Activated naive CD4-positive, alpha-beta T cell treated with anti-CD3 and anti-CD28 coated beads for 36 hours (primary cell): ENCODE data around the gene KRTAP22-1. TPM values are rescaled to one million over a fixed set of nuclear protein-coding genes. Genes with fewer than 3 reads are reported as not detected.

Source experiments
- CTCF ChIA-PET: fragments of 350-600 bp; sonication (Branson Sonifier 250); formaldehyde crosslinking; loops from one replicate; lab custom pipeline; 2021; ENCODE audit warnings: antibody characterized with exemption; lab: Charles Lee
- DNase-seq: peaks from one replicate; pipeline ENCODE4 v3.0.0-alpha.2; 2020
- H3K27ac Mint-ChIP-seq: one replicate; pipeline ENCODE4 v1.8.0; 2021; ENCODE audit warnings: mild to moderate bottlenecking, mixed read lengths
- H3K27me3 Mint-ChIP-seq: one replicate; pipeline ENCODE4 v1.8.0; 2021; ENCODE audit warnings: low read depth, mixed read lengths
- H3K36me3 Mint-ChIP-seq: one replicate; pipeline ENCODE4 v1.8.0; 2021; ENCODE audit warnings: low read depth, mixed read lengths
- H3K4me1 Mint-ChIP-seq: one replicate; pipeline ENCODE4 v1.8.0; 2021; ENCODE audit warnings: low read depth, mixed read lengths
- H3K4me3 Mint-ChIP-seq: one replicate; pipeline ENCODE4 v1.8.0; 2021; ENCODE audit warnings: mild to moderate bottlenecking, moderate library complexity, mixed read lengths
- H3K9me3 Mint-ChIP-seq: one replicate; pipeline ENCODE4 v1.8.0; 2021; ENCODE audit warnings: mixed read lengths
- intact Hi-C: fragments of 100-400 bp; cut with micrococcal nuclease; formaldehyde crosslinking; loops from one replicate; pipeline ENCODE4 v1.15.1; 2023
- total RNA-seq, 2 experiments: library from RNA; stranded (reverse); gene quantifications; one replicate each; pipeline ENCODE4 v1.2.3, GENCODE V29; 2021

KRTAP22-1 gene
- total RNA-seq, 2 experiments from 2014 or later = not detected

GRCh38 chr21:30592140-30592539 is 8.7 kb upstream of the KRTAP22-1 start, which contains the start of gene KRTAP6-3:
KRTAP6-3 (plus strand) TSS chr21:30592440; CDS start chr21:30592446, 6 bp downstream.
- H3K4me3 Mint-ChIP-seq = no peak within 1 kb of the TSS
- H3K9me3 Mint-ChIP-seq = no peaks in the 10 kb centered on the region
- H3K36me3 Mint-ChIP-seq = no peaks in the 10 kb centered on the region
- CTCF ChIA-PET = no interaction called here
- H3K27me3 Mint-ChIP-seq = no peaks in the 10 kb centered on the region
- no peak for DNase-seq
- H3K4me1 Mint-ChIP-seq = no peaks in the 10 kb centered on the region
- no peak within 1 kb of the TSS for H3K27ac Mint-ChIP-seq
- intact Hi-C loops = no loop called here

- Mint-ChIP-seq H3K27me3 (peaks cover 3% of the 10 kb centered on the region), H3K4me1 (no peaks in the 10 kb centered on the region), H3K4me3 (no peak within 1 kb of the TSS), H3K36me3 (no peaks in the 10 kb centered on the region), H3K9me3 (peaks cover 3% of the 10 kb centered on the region), H3K27ac (no peak within 1 kb of the TSS)
- intact Hi-C loops = no loop called here
- CTCF ChIA-PET = no interaction called here
- DNase-seq = no peak
Measured at GRCh38 chr21:30598802-30599201, 2.1 kb upstream of the KRTAP22-1 start, which contains the start of gene KRTAP6-2. KRTAP6-2 (minus strand) TSS chr21:30598902; CDS start chr21:30598874, 28 bp downstream.

GRCh38 chr21:30605968-30606367 is 5.1 kb downstream of the KRTAP22-1 start:
- CTCF ChIA-PET = no interaction called here
- intact Hi-C loops = no loop called here
- Mint-ChIP-seq H3K4me1 (no peaks in the 10 kb centered on the region), H3K27me3 (peaks cover 3% of the 10 kb centered on the region), H3K27ac (no peak overlapping the region), H3K36me3 (no peaks in the 10 kb centered on the region), H3K4me3 (no peak overlapping the region), H3K9me3 (peaks cover 6% of the 10 kb centered on the region)
- DNase-seq = no peak

DNA sequence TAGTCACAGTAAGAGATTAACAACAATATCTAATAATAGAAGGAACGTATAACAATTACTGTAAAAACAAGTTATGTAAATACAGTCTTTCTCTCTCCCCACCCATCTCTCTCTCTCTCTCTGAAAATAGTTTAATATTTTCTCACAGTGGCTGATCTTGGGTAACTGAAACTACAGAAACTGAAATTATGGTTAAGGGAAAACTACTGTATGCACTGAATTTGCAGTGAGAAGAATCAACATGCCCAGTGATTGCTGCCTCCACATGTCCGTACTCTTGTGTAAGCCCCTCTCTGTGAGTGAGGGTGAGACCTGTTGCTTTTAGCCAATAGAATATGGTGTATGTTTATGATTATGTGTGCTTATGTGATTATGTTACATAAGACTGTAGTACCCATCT is 11.2 kb downstream of the KRTAP22-1 start:
- Mint-ChIP-seq H3K27ac (no peak overlapping the region), H3K27me3 (no peaks in the 10 kb centered on the region), H3K4me1 (no peaks in the 10 kb centered on the region), H3K9me3 (peaks cover 4% of the 10 kb centered on the region), H3K4me3 (no peak overlapping the region), H3K36me3 (no peaks in the 10 kb centered on the region)
- CTCF ChIA-PET = no interaction called here
- intact Hi-C loops = no loop called here
- no peak for DNase-seq

DNA sequence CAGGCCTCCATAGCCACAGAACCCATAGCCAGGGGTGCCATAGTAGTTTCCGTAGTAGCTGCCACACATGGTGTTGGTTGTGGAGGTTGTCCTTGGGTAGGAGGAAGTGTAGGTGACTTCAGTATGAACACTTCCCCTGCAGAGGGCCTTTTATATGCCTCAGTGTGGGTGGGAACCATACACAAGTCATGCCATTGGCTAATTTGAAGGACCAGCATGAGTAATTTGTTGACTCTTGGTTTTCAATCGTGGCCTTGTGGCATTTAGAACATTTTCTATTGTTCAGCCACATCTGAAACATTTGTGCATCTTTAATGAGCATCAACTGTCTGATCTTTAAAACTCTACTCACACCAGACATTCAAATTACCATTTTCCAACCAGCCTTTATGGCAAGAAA is 12.9 kb downstream of the KRTAP22-1 start, which contains the start of gene KRTAP6-1:
Gene KRTAP6-1 (minus strand): TSS at position 95 of the 400 bp plus-strand sequence. CDS start 26 bp downstream, at position 69.
- no peaks in the 10 kb centered on the region for H3K4me1 Mint-ChIP-seq
- H3K27ac Mint-ChIP-seq = no peak within 1 kb of the TSS
- intact Hi-C loops = no loop called here
- no peaks in the 10 kb centered on the region for H3K27me3 Mint-ChIP-seq
- no peak for DNase-seq
- no peak within 1 kb of the TSS for H3K4me3 Mint-ChIP-seq
- H3K36me3 Mint-ChIP-seq = no peaks in the 10 kb centered on the region
- peaks cover 4% of the 10 kb centered on the region for H3K9me3 Mint-ChIP-seq
- CTCF ChIA-PET = no interaction called here

GRCh38 chr21:30615199-30615598 is 14.3 kb downstream of the KRTAP22-1 start:
- H3K9me3 Mint-ChIP-seq = peaks cover 4% of the 10 kb centered on the region
- CTCF ChIA-PET = no interaction called here
- no peaks in the 10 kb centered on the region for H3K4me1 Mint-ChIP-seq
- DNase-seq = no peak
- no peaks in the 10 kb centered on the region for H3K36me3 Mint-ChIP-seq
- intact Hi-C loops = no loop called here
- H3K27ac Mint-ChIP-seq = no peak overlapping the region
- no peaks in the 10 kb centered on the region for H3K27me3 Mint-ChIP-seq
- H3K4me3 Mint-ChIP-seq = no peak overlapping the region

DNA sequence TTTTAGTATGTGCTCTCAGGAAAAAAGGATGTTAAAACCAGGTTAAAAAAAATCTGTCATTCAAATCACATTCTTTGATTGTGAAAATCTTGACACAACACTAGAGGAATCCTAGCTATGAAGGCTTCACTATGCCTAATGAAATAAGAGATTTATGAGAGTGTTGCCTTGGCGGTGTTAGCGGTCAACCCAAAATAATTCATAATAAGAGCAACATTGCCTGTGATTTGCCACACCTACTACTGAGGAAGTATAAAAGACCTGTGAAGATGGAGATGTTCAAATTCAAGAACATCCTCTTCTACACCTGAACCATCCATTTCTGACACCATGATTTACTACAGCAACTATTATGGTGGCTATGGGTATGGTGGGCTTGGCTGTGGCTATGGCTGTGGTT is 15.2 kb downstream of the KRTAP22-1 start, which contains the start of gene KRTAP20-1:
Gene KRTAP20-1 (plus strand): TSS at position 301 of the 400 bp plus-strand sequence. CDS start 30 bp downstream, at position 331.
- intact Hi-C loops = no loop called here
- Mint-ChIP-seq H3K9me3 (no peaks in the 10 kb centered on the region), H3K4me1 (no peaks in the 10 kb centered on the region), H3K4me3 (no peak within 1 kb of the TSS), H3K27ac (no peak within 1 kb of the TSS), H3K27me3 (no peaks in the 10 kb centered on the region), H3K36me3 (no peaks in the 10 kb centered on the region)
- DNase-seq = no peak
- CTCF ChIA-PET = no interaction called here

- Mint-ChIP-seq H3K4me1 (no peaks in the 10 kb centered on the region), H3K27ac (no peak overlapping the region), H3K36me3 (no peaks in the 10 kb centered on the region), H3K9me3 (no peaks in the 10 kb centered on the region), H3K4me3 (no peak overlapping the region), H3K27me3 (no peaks in the 10 kb centered on the region)
- DNase-seq = no peak
- intact Hi-C loops = no loop called here
- CTCF ChIA-PET = no interaction called here
Measured at GRCh38 chr21:30620080-30620479, 19.2 kb downstream of the KRTAP22-1 start.

- Mint-ChIP-seq H3K9me3 (no peaks in the 10 kb centered on the region), H3K36me3 (no peaks in the 10 kb centered on the region), H3K27ac (no peak within 1 kb of the TSS), H3K4me1 (no peaks in the 10 kb centered on the region), H3K4me3 (no peak within 1 kb of the TSS), H3K27me3 (no peaks in the 10 kb centered on the region)
- CTCF ChIA-PET = no interaction called here
- no peak for DNase-seq
- intact Hi-C loops = no loop called here
Measured at GRCh38 chr21:30620522-30620921, 19.6 kb downstream of the KRTAP22-1 start, which contains the start of gene KRTAP20-4. KRTAP20-4 (plus strand) TSS chr21:30620627.

- Mint-ChIP-seq H3K27ac (no peak overlapping the region), H3K4me1 (no peaks in the 10 kb centered on the region), H3K27me3 (no peaks in the 10 kb centered on the region), H3K4me3 (no peak overlapping the region), H3K36me3 (no peaks in the 10 kb centered on the region), H3K9me3 (no peaks in the 10 kb centered on the region)
- no peak for DNase-seq
- CTCF ChIA-PET = no interaction called here
- intact Hi-C loops = no loop called here
Measured at GRCh38 chr21:30623362-30623761, 22.5 kb downstream of the KRTAP22-1 start.

- H3K27ac Mint-ChIP-seq = no peak overlapping the region
- DNase-seq = no peak
- no peak overlapping the region for H3K4me3 Mint-ChIP-seq
- CTCF ChIA-PET = interaction anchor here (0.6 kb wide), 1 partner anchor 458 kb away, joined by 5 read pairs; no protein-coding TSS in a partner anchor
- no peaks in the 10 kb centered on the region for H3K9me3 Mint-ChIP-seq
- no peaks in the 10 kb centered on the region for H3K4me1 Mint-ChIP-seq
- H3K36me3 Mint-ChIP-seq = no peaks in the 10 kb centered on the region
- intact Hi-C loops = no loop called here
- no peaks in the 10 kb centered on the region for H3K27me3 Mint-ChIP-seq
Measured at GRCh38 chr21:30625449-30626165, 24.7 kb downstream of the KRTAP22-1 start.

DNA sequence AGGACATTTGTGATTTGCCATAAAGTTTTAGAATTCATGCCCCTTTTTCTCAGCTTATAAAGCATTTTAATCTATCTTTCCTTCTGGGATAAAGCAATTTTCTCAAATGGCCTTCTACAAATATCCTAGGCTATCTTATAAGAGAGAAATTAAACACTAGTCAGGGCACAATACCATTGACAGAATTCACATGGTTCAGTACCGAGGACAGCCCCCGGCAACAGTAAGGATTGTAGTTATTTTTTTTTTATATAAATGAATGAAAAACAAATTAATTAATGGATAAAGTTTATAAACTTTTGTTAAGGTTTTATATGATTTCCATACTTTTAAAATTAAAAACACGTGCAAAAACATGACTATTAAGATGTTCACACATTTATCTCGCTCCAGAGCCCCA is 27.2 kb downstream of the KRTAP22-1 start:
- Mint-ChIP-seq H3K9me3 (no peaks in the 10 kb centered on the region), H3K27ac (no peak overlapping the region), H3K4me3 (no peak overlapping the region), H3K36me3 (no peaks in the 10 kb centered on the region), H3K27me3 (no peaks in the 10 kb centered on the region), H3K4me1 (no peaks in the 10 kb centered on the region)
- CTCF ChIA-PET = no interaction called here
- DNase-seq = no peak
- intact Hi-C loops = no loop called here

DNA sequence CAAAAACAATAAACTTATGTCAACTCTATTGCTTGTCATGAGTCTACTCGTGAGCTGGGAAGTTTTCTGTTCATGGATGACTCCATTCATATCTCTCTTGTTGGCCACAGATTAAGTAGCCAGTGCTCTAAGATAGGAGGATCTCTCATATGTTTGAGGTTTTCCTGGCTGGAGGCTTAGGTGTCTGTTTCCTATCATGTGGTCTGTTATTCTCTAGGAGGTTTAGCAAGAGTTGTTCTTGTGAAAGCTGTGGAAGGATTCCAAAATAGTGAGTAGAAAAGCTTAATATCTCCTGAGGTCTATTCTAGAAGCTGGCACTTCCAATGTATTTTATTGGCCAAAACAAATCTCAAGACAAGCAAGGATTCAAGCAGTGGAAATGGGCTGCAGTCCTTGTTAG is 28.3 kb downstream of the KRTAP22-1 start:
- CTCF ChIA-PET = no interaction called here
- H3K9me3 Mint-ChIP-seq = no peaks in the 10 kb centered on the region
- intact Hi-C loops = no loop called here

More for the DNA sequence above, 28.3 kb downstream of the KRTAP22-1 start:
- no peak overlapping the region for H3K4me3 Mint-ChIP-seq
- no peak for DNase-seq
- H3K27ac Mint-ChIP-seq = no peak overlapping the region
- no peaks in the 10 kb centered on the region for H3K4me1 Mint-ChIP-seq
- no peaks in the 10 kb centered on the region for H3K36me3 Mint-ChIP-seq
- no peaks in the 10 kb centered on the region for H3K27me3 Mint-ChIP-seq
